HCT116 (cell line): Measurements from ENCODE around the gene CTR9. TPM values are rescaled to one million over a fixed set of nuclear protein-coding genes. Genes with fewer than 3 reads are reported as not detected.

Experiments
- ATAC-seq: fragments of 200-7000 bp; cut with Tn5 transposase; 2 replicates; pipeline ENCODE4 v1.9.1; 2020; ENCODE audit warnings: mild to moderate bottlenecking, moderate library complexity
- BruUV-seq: library from RNA; stranded (reverse); fragments of 400-500 nt; replicated peaks from 2 replicates; lab custom pipeline; 2021; lab: Mats Ljungman, UMichigan
- CTCF ChIA-PET: fragments of 300-600 bp; sonication (Branson Sonifier 250); formaldehyde crosslinking; loops from one replicate; lab custom pipeline; 2021; ENCODE audit warnings: antibody characterized with exemption; lab: Charles Lee
- POLR2A ChIA-PET: fragments of 300-600, 350-600 bp; sonication (Branson Sonifier 250); formaldehyde crosslinking; loops from one replicate; lab custom pipeline; 2021; ENCODE audit warnings: antibody characterized with exemption; lab: Charles Lee
- RAD21 ChIA-PET, 2 experiments: fragments of 300-600 bp; sonication (Branson Sonifier 250); formaldehyde crosslinking; loops; one replicate each; lab custom pipeline; 2023; ENCODE audit warnings: low total read pairs in 2 of 2; ENCODE audit not compliant: uncharacterized antibody in 2 of 2, unreplicated experiment in 2 of 2, low non-redundant PET in 1 of 2; lab: Charles Lee
- DNase-seq: peaks from one replicate; pipeline ENCODE4 v3.0.0-alpha.2; 2010; ENCODE audit warnings: low read depth, low spot score
- H2AFZ ChIP-seq: fragments of 200-600 bp; shearing (Covaris generic), sonication (generic); 2 replicates; pipeline ENCODE4 v1.6.1; 2017; ENCODE audit warnings: low read depth, mixed run types, mixed read lengths, antibody characterized with exemption, low read length; ENCODE audit not compliant: poor library complexity, severe bottlenecking
- H3K27ac ChIP-seq: 2 replicates; pipeline ENCODE4 v1.5.1; 2012; ENCODE audit warnings: low read depth, low read length
- H3K27me3 ChIP-seq: fragments of 200-600 bp; sonication (generic); 2 replicates; pipeline ENCODE4 v1.6.1; 2016; ENCODE audit warnings: mixed run types, low read length, mixed read lengths; ENCODE audit not compliant: insufficient read depth
- H3K36me3 ChIP-seq, 2 experiments: fragments of 200-500 bp in 1 of 2; fragments of 200-600 bp in 1 of 2; sonication (Bioruptor generic) in 1 of 2; sonication (generic) in 1 of 2; 2 replicates each; pipeline versions ENCODE4 v1.5.1 to v1.6.1; 2014 to 2016; ENCODE audit warnings: low read length in 2 of 2, inconsistent platforms in 1 of 2, mixed read lengths in 1 of 2, mixed run types in 1 of 2; ENCODE audit not compliant: insufficient read depth in 2 of 2, control insufficient read depth in 1 of 2
- H3K4me1 ChIP-seq, 2 experiments: fragments of 200-600 bp in 1 of 2; sonication (generic) in 1 of 2; 2 replicates each; pipeline versions ENCODE4 v1.5.1 to v1.6.1; 2012 to 2017; ENCODE audit warnings: low read length in 2 of 2, inconsistent platforms in 1 of 2, mild to moderate bottlenecking in 1 of 2, mixed read lengths in 1 of 2, mixed run types in 1 of 2, moderate library complexity in 1 of 2; ENCODE audit not compliant: insufficient read depth in 2 of 2, control insufficient read depth in 1 of 2
- H3K4me2 ChIP-seq: fragments of 200-600 bp; sonication (generic); 2 replicates; pipeline ENCODE4 v1.6.1; 2017; ENCODE audit warnings: mixed run types, low read length, mixed read lengths
- H3K4me3 ChIP-seq, 2 experiments: fragments of 200-600 bp in 1 of 2; sonication (generic) in 1 of 2; replicated peaks in 1 of 2; 2 replicates each; pipeline ENCODE4 v1.5.1; 2011 to 2016; ENCODE audit warnings: low read length in 2 of 2, control low read depth in 1 of 2, low read depth in 1 of 2, mild to moderate bottlenecking in 1 of 2, mixed read lengths in 1 of 2, mixed run types in 1 of 2
- H3K79me2 ChIP-seq: fragments of 200-600 bp; sonication (generic); 2 replicates; pipeline ENCODE4 v1.6.1; 2017; ENCODE audit warnings: mild to moderate bottlenecking, mixed run types, low read length, moderate library complexity, mixed read lengths; ENCODE audit not compliant: insufficient read depth
- H3K9ac ChIP-seq: fragments of 200-600 bp; sonication (generic); 2 replicates; pipeline ENCODE4 v1.6.1; 2016; ENCODE audit warnings: low read length, mixed read lengths
- H3K9me2 ChIP-seq: fragments of 200-600 bp; sonication (generic), shearing (Covaris generic); 2 replicates; pipeline ENCODE4 v1.6.1; 2017; ENCODE audit warnings: mixed run types, mild to moderate bottlenecking, moderate library complexity; ENCODE audit not compliant: insufficient read depth
- H3K9me3 ChIP-seq, 2 experiments: fragments of 200-500 bp in 1 of 2; fragments of 200-600 bp in 1 of 2; sonication (Bioruptor generic) in 1 of 2; sonication (generic) in 1 of 2; 2 replicates each; pipeline ENCODE4 v1.6.1; 2014 to 2017; ENCODE audit warnings: low read length in 2 of 2, mixed read lengths in 2 of 2, inconsistent platforms in 1 of 2, low read depth in 1 of 2, mild to moderate bottlenecking in 1 of 2, mixed run types in 1 of 2, moderate library complexity in 1 of 2; ENCODE audit not compliant: control insufficient read depth in 1 of 2, insufficient read depth in 1 of 2
- H4K20me1 ChIP-seq: fragments of 200-600 bp; sonication (generic), shearing (Covaris generic); 2 replicates; pipeline ENCODE4 v1.6.1; 2017; ENCODE audit warnings: mixed run types, mild to moderate bottlenecking, moderate library complexity; ENCODE audit not compliant: insufficient read depth
- CBX3 ChIP-seq: IDR thresholded peaks from 2 replicates; pipeline ENCODE4 v1.6.1; 2012; ENCODE audit warnings: low read depth
- CTCF ChIP-seq, 3 experiments: fragments of 200-600 bp in 1 of 3; sonication (generic) in 1 of 3; IDR thresholded peaks in 2 of 3; conservative IDR thresholded peaks in 1 of 3; 2 replicates each; pipeline ENCODE4 v1.5.1; 2012 to 2017; ENCODE audit warnings: low read depth in 2 of 3, low read length in 2 of 3, antibody characterized with exemption in 1 of 3, borderline replicate concordance in 1 of 3, control low read depth in 1 of 3, mild to moderate bottlenecking in 1 of 3, mixed read lengths in 1 of 3, mixed run types in 1 of 3, moderate library complexity in 1 of 3; ENCODE audit not compliant: insufficient read depth in 1 of 3
- EGR1 ChIP-seq: IDR thresholded peaks from 2 replicates; pipeline ENCODE4 v1.6.1; 2012; ENCODE audit warnings: low read depth
- EZH2 ChIP-seq: fragments of 200-600 bp; sonication (generic); IDR thresholded peaks from 2 replicates; pipeline ENCODE4 v1.6.1; 2017; ENCODE audit warnings: antibody characterized with exemption, mixed run types
- EZH2phosphoT487 ChIP-seq: fragments of 200-600 bp; IDR thresholded peaks from 2 replicates; pipeline ENCODE4 v1.6.1; 2018; ENCODE audit warnings: antibody characterized with exemption, borderline replicate concordance
- FOSL1 ChIP-seq: IDR thresholded peaks from 2 replicates; pipeline ENCODE4 v1.6.1; 2012; ENCODE audit warnings: low read depth
- POLR2A ChIP-seq: IDR thresholded peaks from 2 replicates; pipeline ENCODE4 v1.7.0; 2011; ENCODE audit warnings: borderline replicate concordance; ENCODE audit not compliant: insufficient read depth, insufficient read length; ENCODE audit errors: extremely low read depth
- POLR2AphosphoS5 ChIP-seq: IDR thresholded peaks from 2 replicates; pipeline ENCODE4 v1.6.1; 2011; ENCODE audit warnings: mild to moderate bottlenecking, low read depth, low read length, moderate library complexity
- RAD21 ChIP-seq: IDR thresholded peaks from 2 replicates; pipeline ENCODE4 v1.6.1; 2012; ENCODE audit warnings: low read depth, mild to moderate bottlenecking
- TCF7L2 ChIP-seq: IDR thresholded peaks from 2 replicates; pipeline ENCODE4 v1.7.0; 2011; ENCODE audit warnings: borderline replicate concordance, inconsistent platforms; ENCODE audit not compliant: insufficient read depth, insufficient read length; ENCODE audit errors: extremely low read depth
- ZFX ChIP-seq: fragments of 450-650 bp; IDR thresholded peaks from 2 replicates; pipeline ENCODE4 v1.6.1; 2017
- intact Hi-C: fragments of 100-400 bp; cut with micrococcal nuclease; formaldehyde crosslinking; loops from 2 replicates; pipeline ENCODE4 v1.10.0; 2022
- total RNA-seq: library from RNA; stranded (reverse); gene quantifications from one replicate; pipeline ENCODE4 v1.2.1, GENCODE V29; 2021; ENCODE audit not compliant: unreplicated experiment

CTR9 gene
- total RNA-seq, 1 experiment from 2014 or later = 68.4 TPM

GRCh38 chr11:10728154-10728553 lies 22.9 kb upstream of the CTR9 start (continued):
- TF ChIP-seq CTCF (IDR thresholded peaks at IDR 0.05 in 2 of 3, conservative IDR thresholded peaks at IDR 0.05 in 1 of 3; ENCODE audit: borderline replicate concordance in 1 of 3, insufficient read depth in 1 of 3, low read depth in 2 of 3, low read length in 2 of 3) (no peak), TCF7L2 (no peak), EZH2 (no peak)

GRCh38 chr11:10728789-10729472 lies 22.1 kb upstream of the CTR9 start:
- H3K4me1 ChIP-seq = peaks cover 26 to 55% of the 10 kb centered on the region in 2 experiments
- RAD21 ChIA-PET = no interaction called here
- H3K27ac ChIP-seq = no peak overlapping the region; the same call in 1 of the 2 replicates
- H3K4me3 ChIP-seq = no peak overlapping the region
- H2AFZ ChIP-seq = no peak overlapping the region
- no peak for ATAC-seq
- no peaks in the 10 kb centered on the region for H4K20me1 ChIP-seq
- H3K4me2 ChIP-seq = no peak overlapping the region
- no peaks in the 10 kb centered on the region for H3K9me2 ChIP-seq
- peaks cover 0 to 34% of the 10 kb centered on the region in 2 experiments; a peak in 1 of 4 replicates for H3K9me3 ChIP-seq
- no peak for TF ChIP-seq RAD21
- TF ChIP-seq POLR2A = no peak
- no peak for TF ChIP-seq FOSL1
- TF ChIP-seq ZFX = no peak
- TF ChIP-seq POLR2AphosphoS5 = no peak
- TF ChIP-seq TCF7L2 = no peak
- no peak for TF ChIP-seq CBX3
- TF ChIP-seq EGR1 = no peak
- no peak for TF ChIP-seq EZH2phosphoT487
- TF ChIP-seq, all 23 proteins: peak for 0
- ChIA-PET CTCF (no interaction called here), POLR2A (no interaction called here)
- intact Hi-C loops = no loop called here
- Histone ChIP-seq H3K27me3 (no peaks in the 10 kb centered on the region), H3K9ac (no peak overlapping the region), H3K36me3 (peaks cover 0 to 6% of the 10 kb centered on the region in 2 experiments; a peak in 1 of 4 replicates), H3K79me2 (no peaks in the 10 kb centered on the region)
- no TSS peak for BruUV-seq
- DNase-seq = no peak
